ENCODE results near the gene CTNNBL1.

CTNNBL1 gene

GRCh38 chr20:37870294-37870693, 176.5 kb downstream of the CTNNBL1 start:
- peaks cover 32% of the 10 kb centered on the region for H3K36me3 Mint-ChIP-seq
- H3K27me3 Mint-ChIP-seq = no peaks in the 10 kb centered on the region
- H3K27ac Mint-ChIP-seq = peak overlapping the region; percentile 32
- H3K9me3 Mint-ChIP-seq = no peaks in the 10 kb centered on the region
- no peak for DNase-seq (ENCODE audit: low spot score in 2 of 2)
- no peak for ATAC-seq (ENCODE audit: low read depth)
- H3K4me3 Mint-ChIP-seq = no peak overlapping the region
- H3K4me1 Mint-ChIP-seq = no peaks in the 10 kb centered on the region

GRCh38 chr20:37871751-37872150, 177.9 kb downstream of the CTNNBL1 start:
- no peaks in the 10 kb centered on the region for H3K9me3 Mint-ChIP-seq
- H3K4me1 Mint-ChIP-seq = no peaks in the 10 kb centered on the region
- H3K27ac Mint-ChIP-seq = no peak overlapping the region
- no peak for DNase-seq (ENCODE audit: low spot score in 2 of 2)
- H3K36me3 Mint-ChIP-seq = peaks cover 33% of the 10 kb centered on the region
- ATAC-seq (ENCODE audit: low read depth) = no peak
- H3K4me3 Mint-ChIP-seq = no peak overlapping the region
- H3K27me3 Mint-ChIP-seq = no peaks in the 10 kb centered on the region

- no peak for DNase-seq (ENCODE audit: low spot score in 2 of 2)
- no peak overlapping the region for H3K27ac Mint-ChIP-seq
- H3K9me3 Mint-ChIP-seq = no peaks in the 10 kb centered on the region
- no peak for ATAC-seq (ENCODE audit: low read depth)
- H3K27me3 Mint-ChIP-seq = no peaks in the 10 kb centered on the region
- H3K36me3 Mint-ChIP-seq = peaks cover 31% of the 10 kb centered on the region
- no peaks in the 10 kb centered on the region for H3K4me1 Mint-ChIP-seq
- no peak overlapping the region for H3K4me3 Mint-ChIP-seq
Observed at GRCh38 chr20:37872161-37872560, 178.3 kb downstream of the CTNNBL1 start.

- Mint-ChIP-seq H3K4me3 (no peak overlapping the region), H3K9me3 (no peaks in the 10 kb centered on the region), H3K36me3 (peaks cover 25% of the 10 kb centered on the region), H3K4me1 (no peaks in the 10 kb centered on the region), H3K27ac (no peak overlapping the region), H3K27me3 (no peaks in the 10 kb centered on the region)
- DNase-seq (ENCODE audit: low spot score in 2 of 2) (no peak), ATAC-seq (ENCODE audit: low read depth) (no peak)
Observed at GRCh38 chr20:37873884-37874283, 180.1 kb downstream of the CTNNBL1 start.

- no peaks in the 10 kb centered on the region for H3K27me3 Mint-ChIP-seq
- DNase-seq (ENCODE audit: low spot score in 2 of 2) (no peak), ATAC-seq (ENCODE audit: low read depth) (no peak)
- no peak overlapping the region for H3K4me3 Mint-ChIP-seq
- no peaks in the 10 kb centered on the region for H3K9me3 Mint-ChIP-seq
- no peak overlapping the region for H3K27ac Mint-ChIP-seq
- no peaks in the 10 kb centered on the region for H3K4me1 Mint-ChIP-seq
- peaks cover 17% of the 10 kb centered on the region for H3K36me3 Mint-ChIP-seq
Observed at GRCh38 chr20:37875460-37876175, 181.8 kb downstream of the CTNNBL1 start.

GRCh38 chr20:37876863-37877262, 183.0 kb downstream of the CTNNBL1 start:
- Mint-ChIP-seq H3K9me3 (no peaks in the 10 kb centered on the region), H3K4me1 (no peaks in the 10 kb centered on the region), H3K27ac (no peak overlapping the region), H3K36me3 (peaks cover 12% of the 10 kb centered on the region), H3K27me3 (no peaks in the 10 kb centered on the region), H3K4me3 (no peak overlapping the region)
- no peak for ATAC-seq (ENCODE audit: low read depth)
- DNase-seq (ENCODE audit: low spot score in 2 of 2) = no peak

GRCh38 chr20:37877832-37878772, 184.3 kb downstream of the CTNNBL1 start:
- no peak overlapping the region for H3K4me3 Mint-ChIP-seq
- no peaks in the 10 kb centered on the region for H3K9me3 Mint-ChIP-seq
- no peaks in the 10 kb centered on the region for H3K27me3 Mint-ChIP-seq
- ATAC-seq (ENCODE audit: low read depth) = no peak
- DNase-seq (ENCODE audit: low spot score in 2 of 2) = no peak
- H3K36me3 Mint-ChIP-seq = peaks cover 12% of the 10 kb centered on the region
- no peak overlapping the region for H3K27ac Mint-ChIP-seq
- H3K4me1 Mint-ChIP-seq = no peaks in the 10 kb centered on the region

- no peak overlapping the region for H3K27ac Mint-ChIP-seq
- H3K9me3 Mint-ChIP-seq = no peaks in the 10 kb centered on the region
- ATAC-seq (ENCODE audit: low read depth) (no peak), DNase-seq (ENCODE audit: low spot score in 2 of 2) (no peak)
- H3K4me1 Mint-ChIP-seq = no peaks in the 10 kb centered on the region
- no peak overlapping the region for H3K4me3 Mint-ChIP-seq
- H3K36me3 Mint-ChIP-seq = peaks cover 7% of the 10 kb centered on the region
- no peaks in the 10 kb centered on the region for H3K27me3 Mint-ChIP-seq
Observed at GRCh38 chr20:37878835-37879599, 185.2 kb downstream of the CTNNBL1 start.

GRCh38 chr20:37879843-37880242, 186.0 kb downstream of the CTNNBL1 start:
- Mint-ChIP-seq H3K4me3 (no peak overlapping the region), H3K9me3 (no peaks in the 10 kb centered on the region), H3K4me1 (no peaks in the 10 kb centered on the region), H3K27me3 (peaks cover 2% of the 10 kb centered on the region), H3K36me3 (peaks cover 3% of the 10 kb centered on the region), H3K27ac (no peak overlapping the region)
- ATAC-seq (ENCODE audit: low read depth) (no peak), DNase-seq (ENCODE audit: low spot score in 2 of 2) (no peak)

- ATAC-seq (ENCODE audit: low read depth) = no peak
- Mint-ChIP-seq H3K27ac (no peak overlapping the region), H3K27me3 (peaks cover 2% of the 10 kb centered on the region), H3K4me1 (no peaks in the 10 kb centered on the region), H3K9me3 (no peaks in the 10 kb centered on the region), H3K36me3 (peaks cover 2% of the 10 kb centered on the region), H3K4me3 (no peak overlapping the region)
- no peak for DNase-seq (ENCODE audit: low spot score in 2 of 2)
Observed at GRCh38 chr20:37880726-37881591, 187.1 kb downstream of the CTNNBL1 start.

- Mint-ChIP-seq H3K9me3 (no peaks in the 10 kb centered on the region), H3K27ac (no peak overlapping the region), H3K4me3 (no peak overlapping the region), H3K27me3 (peaks cover 2% of the 10 kb centered on the region), H3K36me3 (no peaks in the 10 kb centered on the region), H3K4me1 (no peaks in the 10 kb centered on the region)
- DNase-seq (ENCODE audit: low spot score in 2 of 2) = no peak
- ATAC-seq (ENCODE audit: low read depth) = no peak
Observed at GRCh38 chr20:37881601-37882343, 187.9 kb downstream of the CTNNBL1 start.

GRCh38 chr20:37882961-37883712, 189.3 kb downstream of the CTNNBL1 start:
- H3K4me1 Mint-ChIP-seq = peaks cover 7% of the 10 kb centered on the region
- H3K4me3 Mint-ChIP-seq = no peak overlapping the region
- no peak overlapping the region for H3K27ac Mint-ChIP-seq
- no peaks in the 10 kb centered on the region for H3K9me3 Mint-ChIP-seq
- no peak for ATAC-seq (ENCODE audit: low read depth)
- no peak for DNase-seq (ENCODE audit: low spot score in 2 of 2)
- peaks cover 2% of the 10 kb centered on the region for H3K27me3 Mint-ChIP-seq
- no peaks in the 10 kb centered on the region for H3K36me3 Mint-ChIP-seq
